Ovary (tissue), 9 donors: ENCODE data around the gene STMN3. TPM values are rescaled to one million over a fixed set of nuclear protein-coding genes. Genes with fewer than 3 reads are reported as not detected.

Experiments used
- DNase-seq, 5 donors: peaks; one replicate each; pipeline ENCODE4 v3.0.0-alpha.2; 2019 to 2020
- H3K27ac ChIP-seq, 2 donors: fragments of 200-600 bp; one replicate each; pipeline versions ENCODE4 v1.5.1 to v1.8.0; 2019 to 2022
- H3K27me3 ChIP-seq: fragments of 200-600 bp; one replicate; pipeline ENCODE4 v1.8.0; 2022
- H3K36me3 ChIP-seq: fragments of 200-600 bp; sonication (generic); one replicate; pipeline ENCODE4 v1.5.1; 2019
- H3K4me1 ChIP-seq: one replicate; pipeline ENCODE4 v1.8.1; 2013; ENCODE audit warnings: mild to moderate bottlenecking, moderate library complexity; ENCODE audit not compliant: insufficient read depth
- H3K4me3 ChIP-seq: fragments of 200-600 bp; sonication (generic); one replicate; pipeline ENCODE4 v1.5.1; 2017
- H3K9me3 ChIP-seq, 2 donors: fragments of 200-600 bp in 1 of 2; sonication (generic) in 1 of 2; one replicate each; pipeline versions ENCODE4 v1.5.1 to v1.8.1; 2013 to 2019; ENCODE audit warnings: mild to moderate bottlenecking in 1 of 2, moderate library complexity in 1 of 2
- CTCF ChIP-seq, 3 donors: fragments of 450-650 bp in 2 of 3; fragments of 200-600 bp in 1 of 3; IDR thresholded peaks; one replicate each; pipeline versions ENCODE4 v1.5.1 to v1.8.0; 2016 to 2022; ENCODE audit warnings: antibody characterized with exemption in 3 of 3, mild to moderate bottlenecking in 1 of 3
- EP300 ChIP-seq: sonication (generic); formaldehyde crosslinking; IDR thresholded peaks from one replicate; pipeline ENCODE4 v1.6.1; 2017; ENCODE audit warnings: antibody characterized with exemption
- POLR2A ChIP-seq: fragments of 450-650 bp; IDR thresholded peaks from one replicate; pipeline ENCODE4 v1.6.1; 2017; ENCODE audit warnings: antibody characterized with exemption, mild to moderate bottlenecking, moderate library complexity
- WGBS, 3 donors: extraction: QIAGEN DNeasy Blood & Tissue Kit in 1 of 3; methylation state at CpG; one replicate each; pipeline versions ENCODE4 v1.1.5 to v1.1.7; 2013 to 2017; 5-methylcytosine and 5-hydroxymethylcytosine counted together
- intact Hi-C, 4 donors: fragments of 100-400 bp; cut with DNase I; formaldehyde crosslinking; loops; one replicate each; pipeline versions ENCODE4 v1.11.0 to v1.15.1; 2022 to 2023
- polyA plus RNA-seq, 2 donors: library from polyadenylated mRNA; stranded (reverse); fragments of 200-250 nt in 1 of 2; fragments of 350-450 nt in 1 of 2; fragmentation: Illumina TruSeq in 1 of 2; extraction: RNeasy Lipid Tissue Mini Kit (QIAGEN cat#74804) in 1 of 2; gene quantifications; one replicate each; pipeline ENCODE4 v1.2.3, GENCODE V29; 2013 to 2014
- total RNA-seq, 7 donors: library from RNA; depleted of rRNA in 2 of 7; stranded (reverse); fragments of >200 nt in 2 of 7; fragmentation: NEBNext Ultra II Directional in 3 of 7; extraction: Animal tissue kit (Norgen Biotek cat#: 25700) in 3 of 7; gene quantifications; one replicate each; pipeline versions ENCODE4 v1.1.0 to v1.2.4, GENCODE V29; 2016 to 2023
- donor health status: DM: no; HTN: no; CAD: no; lungs with moderate emphysema.
- donor health status: DM: no; HTN: no; CAD: no.
- donor health status: Bipolar disorder and iron deficiency.
- donor health status: DM: yes; HTN: yes; CAD: no.
- donor health status: DM: no; HTN: no; CAD: no.
- donor health status: DM: yes; HTN: yes; CAD: no.

Gene STMN3
- total and polyA plus RNA-seq, 9 donors, result 7.4 to 91.1 (median 58.7) TPM

GRCh38 chr20:63628246-63628975 lies 24.8 kb downstream of the STMN3 start:
- WGBS, 3 donors, result 10 to 22% (median 17%) methylated on average over 22 of the region's 22 CpGs

GRCh38 chr20:63627751-63628245 lies 25.4 kb downstream of the STMN3 start:
- H3K27ac ChIP-seq, result peak overlapping the region; percentile 89 to 93
- 2 to 7% (median 5%) methylated on average over 25 to 28 of the region's 28 CpGs for WGBS, 3 donors
- DNase-seq, result peak in 4 of 5 donors; percentile 44 to 64 (median 62)
- no peaks in the 10 kb centered on the region for H3K36me3 ChIP-seq
- no peaks in the 10 kb centered on the region for H3K9me3 ChIP-seq
- no peaks in the 10 kb centered on the region for H3K27me3 ChIP-seq
- peaks cover 3% of the 10 kb centered on the region for H3K4me1 ChIP-seq
- no peak for TF ChIP-seq POLR2A
- intact Hi-C loops, result no loop called here
- H3K4me3 ChIP-seq, result peak overlapping the region; percentile 82

More at GRCh38 chr20:63628246-63628975, 24.8 kb downstream of the STMN3 start:
- no peaks in the 10 kb centered on the region for H3K9me3 ChIP-seq
- H3K4me3 ChIP-seq, result peak overlapping the region; percentile 82
- peaks cover 3% of the 10 kb centered on the region for H3K4me1 ChIP-seq
- H3K27me3 ChIP-seq, result no peaks in the 10 kb centered on the region
- DNase-seq, result peak; percentile 62 to 82 (median 73)
- no peak for TF ChIP-seq POLR2A
- TF ChIP-seq EP300, result no peak
- no peak for TF ChIP-seq CTCF (IDR thresholded peaks at IDR 0.05)
- intact Hi-C loops, result no loop called here
- H3K36me3 ChIP-seq, result no peaks in the 10 kb centered on the region
- H3K27ac ChIP-seq, result peak overlapping the region; percentile 89 to 93

GRCh38 chr20:63627129-63627750 lies 26.0 kb downstream of the STMN3 start:
- intact Hi-C loops, result no loop called here
- DNase-seq, result peak; percentile 93 to 97 (median 95)
- WGBS, 3 donors, result 0 to 1% (median 1%) methylated on average over 34 to 68 of the region's 68 CpGs
- Histone ChIP-seq H3K9me3 (no peaks in the 10 kb centered on the region), H3K4me1 (peaks cover 3% of the 10 kb centered on the region), H3K4me3 (peak overlapping the region; percentile 82), H3K27me3 (no peaks in the 10 kb centered on the region), H3K27ac (peak overlapping the region; percentile 89 to 93), H3K36me3 (no peaks in the 10 kb centered on the region)
- no peak for TF ChIP-seq EP300
- TF ChIP-seq POLR2A, result peak; percentile 25

- Histone ChIP-seq H3K9me3 (no peaks in the 10 kb centered on the region), H3K4me1 (peaks cover 3% of the 10 kb centered on the region), H3K36me3 (no peaks in the 10 kb centered on the region), H3K4me3 (peak within 1 kb of the TSS; percentile 82), H3K27me3 (no peaks in the 10 kb centered on the region), H3K27ac (peak within 1 kb of the TSS; percentile 89 to 93)
- intact Hi-C loops, result no loop called here
- 0 to 1% (median 1%) methylated on average over 13 to 104 of the region's 114 CpGs for WGBS, 3 donors
- no peak for TF ChIP-seq CTCF (IDR thresholded peaks at IDR 0.05)
- peak; percentile 46 for TF ChIP-seq POLR2A
- peak; percentile 75 to 86 (median 83) for DNase-seq
Observed at GRCh38 chr20:63626424-63627128, 26.6 kb downstream of the STMN3 start, which contains the start of gene GMEB2. Gene GMEB2 (minus strand): TSS chr20:63627101. CDS start chr20:63619397, 7,704 bp downstream.

- intact Hi-C loops, result no loop called here
Observed at GRCh38 chr20:63625771-63626423, 27.3 kb downstream of the STMN3 start.

More at GRCh38 chr20:63625771-63626423, 27.3 kb downstream of the STMN3 start:
- peaks cover 3% of the 10 kb centered on the region for H3K4me1 ChIP-seq
- 7 to 13% (median 11%) methylated on average over 20 to 34 of the region's 36 CpGs for WGBS, 3 donors
- peak overlapping the region; percentile 82 for H3K4me3 ChIP-seq
- peak overlapping the region; percentile 89 to 93 for H3K27ac ChIP-seq
- DNase-seq, result peak in 4 of 5 donors; percentile 44 to 66 (median 64)
- TF ChIP-seq POLR2A (no peak), CTCF (IDR thresholded peaks at IDR 0.05) (no peak), EP300 (no peak)
- no peaks in the 10 kb centered on the region for H3K27me3 ChIP-seq
- no peaks in the 10 kb centered on the region for H3K36me3 ChIP-seq
- H3K9me3 ChIP-seq, result no peaks in the 10 kb centered on the region
